A549 treated with AZD9567 at 1 μM for 4 hours (cell line): ENCODE data around the gene CPLX3. TPM values are rescaled to one million over a fixed set of nuclear protein-coding genes. Genes with fewer than 3 reads are reported as not detected.

ENCODE experiments used
- total RNA-seq: library from RNA; stranded (reverse); fragments of 200-300 nt; extraction: Qiagen RNA extraction; gene quantifications from 5 replicates; pipeline ENCODE4 v1.2.3, GENCODE V29; 2022; ENCODE audit not compliant: insufficient read depth

Gene CPLX3
- total RNA-seq, result 0.06 to 0.11 TPM (median 0.07 TPM) in 3 of 5 replicates, not detected in the others

GRCh38 chr15:74826364-74826819 lies at the start of gene CPLX3:
CPLX3 (plus strand) TSS chr15:74826627; CDS start chr15:74826704, 77 bp downstream.

GRCh38 chr15:74781431-74782258 lies 44.8 kb upstream of the CPLX3 start, which contains the start of gene CSK:
CSK (plus strand) TSS chr15:74782080; CDS start chr15:74798298, 16,218 bp downstream.

GRCh38 chr15:74812533-74812932 lies 13.9 kb upstream of the CPLX3 start, which contains the start of gene LMAN1L:
LMAN1L (plus strand) TSS chr15:74812835; CDS start chr15:74812855, 20 bp downstream.

GRCh38 chr15:74842581-74843444 lies 16.4 kb downstream of the CPLX3 start, which contains the start of gene ULK3:
ULK3 (minus strand) TSS chr15:74843156; CDS start chr15:74843105, 51 bp downstream.

GRCh38 chr15:74873036-74873755 lies 46.8 kb downstream of the CPLX3 start, which contains the start of gene SCAMP2:
SCAMP2 (minus strand) TSS chr15:74873365; CDS start chr15:74873255, 110 bp downstream.

Other genes with a start within 250 kb of the CPLX3 start
- gene CLK3, start 210.8 kb upstream of the CPLX3 start, total RNA-seq, result 31.5 to 59.5 TPM (median 35.6 TPM) in 5 replicates
- 18.9 to 23.7 TPM (median 20.1 TPM) in 5 replicates for gene EDC3, start 130.6 kb upstream of the CPLX3 start, total RNA-seq
- gene CYP1A1, start 101.1 kb upstream of the CPLX3 start, total RNA-seq, result 1.2 to 3.9 TPM (median 1.7 TPM) in 5 replicates
- gene CYP1A2, start 77.8 kb upstream of the CPLX3 start, total RNA-seq, result not detected in 5 replicates
- 60.3 to 69.4 TPM (median 64.0 TPM) in 5 replicates for gene CSK, start 44.5 kb upstream of the CPLX3 start, total RNA-seq
- gene LMAN1L, start 13.8 kb upstream of the CPLX3 start, total RNA-seq, result not detected in 5 replicates
- 24.1 to 42.4 TPM (median 39.7 TPM) in 5 replicates for gene ULK3, start 16.5 kb downstream of the CPLX3 start, total RNA-seq
- 58.6 to 75.9 TPM (median 70.9 TPM) in 5 replicates for gene SCAMP2, start 46.7 kb downstream of the CPLX3 start, total RNA-seq
- 24.8 to 33.8 TPM (median 31.8 TPM) in 5 replicates for gene MPI, start 63.4 kb downstream of the CPLX3 start, total RNA-seq
- 32.8 to 41.8 TPM (median 38.4 TPM) in 5 replicates for gene FAM219B, start 80.2 kb downstream of the CPLX3 start, total RNA-seq
- gene COX5A, start 111.4 kb downstream of the CPLX3 start, total RNA-seq, result 549 to 606 TPM (median 573 TPM) in 5 replicates
- 14.2 to 27.9 TPM (median 27.3 TPM) in 5 replicates for gene RPP25, start 130.1 kb downstream of the CPLX3 start, total RNA-seq
- gene SCAMP5, start 168.9 kb downstream of the CPLX3 start, total RNA-seq, result 11.2 to 12.6 TPM (median 12.0 TPM) in 5 replicates
- 16.0 to 20.1 TPM (median 17.6 TPM) in 5 replicates for gene PPCDC, start 197.0 kb downstream of the CPLX3 start, total RNA-seq